Activated CD8-positive, alpha-beta memory T cell treated with anti-CD3 and anti-CD28 coated beads, Interleukin-2, amount 50 U/mL, for 4 hours (primary cell): ENCODE data around the gene TBC1D10A.

Experiments
- DNase-seq: peaks from one replicate; pipeline ENCODE4 v3.0.0-alpha.2; 2020

TBC1D10A gene

DNA sequence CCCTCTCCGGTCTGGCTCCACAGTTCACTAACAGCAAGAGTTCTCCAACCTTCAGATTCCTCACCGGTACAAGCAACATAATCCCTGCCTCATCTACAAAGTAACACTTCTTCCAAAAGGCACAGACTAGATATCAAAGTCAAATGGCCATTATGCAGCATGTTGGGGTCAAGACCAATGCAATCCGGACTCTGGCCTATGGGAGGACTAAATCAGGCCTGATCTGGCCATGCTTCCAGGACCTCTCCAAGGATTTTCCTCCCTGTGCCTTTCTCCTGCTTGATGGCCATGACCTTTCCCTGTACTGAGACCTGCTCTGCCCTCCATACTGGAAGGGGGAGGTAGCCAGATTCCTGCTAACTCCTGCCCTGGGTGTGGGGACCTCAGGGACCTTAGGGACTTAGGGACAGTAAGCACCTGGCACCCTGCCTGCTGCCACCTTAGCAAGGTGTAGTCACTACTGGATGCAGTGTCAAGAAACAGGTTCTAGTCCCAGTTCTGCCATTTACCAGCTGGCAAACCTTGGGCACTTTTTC lies 6.7 kb downstream of the TBC1D10A start:
- DNase-seq: no peak

DNA sequence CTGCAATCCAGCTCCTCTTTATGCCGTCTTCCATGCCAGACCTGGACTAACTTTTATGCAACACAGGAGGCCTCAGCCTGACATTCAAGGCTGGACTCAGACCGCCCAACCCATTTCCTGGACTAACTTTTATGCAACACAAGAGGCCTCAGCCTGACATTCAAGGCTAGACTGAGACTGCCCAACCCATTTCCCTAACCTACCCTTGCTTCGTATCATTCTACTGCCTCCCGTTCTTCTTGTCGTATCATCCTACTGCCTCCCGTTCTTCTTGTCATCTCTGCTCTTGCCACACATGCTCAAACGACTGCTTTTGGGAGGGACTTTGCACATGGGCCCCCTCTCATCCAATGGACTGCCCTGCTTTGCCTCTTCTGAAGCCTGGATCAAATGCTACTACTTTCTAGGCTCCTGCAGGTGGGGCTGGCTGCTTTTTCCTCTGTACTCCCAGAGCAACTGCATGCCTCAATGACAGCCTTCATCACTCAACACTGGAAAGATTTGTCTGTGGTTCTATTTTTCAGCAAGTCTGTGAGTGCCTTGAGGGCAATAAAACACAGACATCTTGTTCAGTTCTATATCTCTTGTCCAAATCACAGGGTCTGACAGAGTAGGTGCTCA lies 7.8 kb downstream of the TBC1D10A start:
- no peak for DNase-seq

DNA sequence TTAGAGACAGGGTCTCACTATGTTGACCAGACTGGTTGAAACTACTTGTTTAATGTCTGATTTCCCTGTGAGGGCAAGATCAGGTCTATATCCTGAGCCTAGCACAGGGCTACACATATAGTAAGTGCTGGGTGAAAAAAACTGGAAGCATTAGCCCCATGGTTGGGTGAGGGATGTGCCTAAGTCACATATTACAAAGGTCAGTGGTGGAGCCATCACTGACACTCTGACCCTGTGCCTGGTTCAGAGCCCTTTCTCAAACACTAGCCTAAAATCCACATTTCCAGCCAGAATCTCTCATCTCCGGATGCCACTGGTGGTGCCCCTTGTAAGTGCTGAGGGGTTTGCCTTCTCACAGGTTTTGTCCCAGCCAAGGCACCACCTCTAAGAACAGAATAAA lies 9.0 kb downstream of the TBC1D10A start:
- no peak for DNase-seq

DNA sequence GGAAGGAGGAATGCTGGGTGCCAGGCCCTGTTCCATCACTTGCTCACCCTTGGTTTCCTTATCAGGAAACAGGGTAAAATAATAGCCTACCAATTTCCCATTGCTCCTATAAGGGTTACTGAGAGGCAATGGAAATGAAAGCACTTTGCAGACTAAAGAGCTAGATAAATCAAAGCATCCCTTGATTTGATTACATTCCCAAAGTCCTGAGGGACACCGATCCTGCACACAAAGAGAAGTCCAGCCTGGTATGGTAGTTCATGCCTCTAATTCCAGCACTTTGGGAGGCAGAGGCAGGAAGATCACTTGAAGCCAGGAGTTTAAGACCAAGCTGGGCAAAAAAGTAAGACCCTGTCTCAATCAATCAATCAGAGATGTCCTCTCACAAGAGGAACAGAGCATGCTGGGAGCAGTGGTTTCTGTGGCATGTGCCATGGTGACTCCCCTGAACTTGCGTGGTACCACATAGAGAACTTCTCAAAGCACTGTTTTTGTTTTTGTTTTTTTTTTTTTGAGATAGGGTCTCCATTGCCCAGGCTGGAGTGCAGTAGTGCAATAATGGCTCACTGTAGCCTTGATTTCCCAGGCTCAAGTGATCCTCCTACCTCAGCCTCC lies 10.7 kb downstream of the TBC1D10A start:
- DNase-seq: no peak

GRCh38 chr22:30314915-30315314 lies 11.8 kb downstream of the TBC1D10A start:
- DNase-seq: peak; percentile 51

- no peak for DNase-seq
Measured at GRCh38 chr22:30313527-30314363, 13.0 kb downstream of the TBC1D10A start.

DNA sequence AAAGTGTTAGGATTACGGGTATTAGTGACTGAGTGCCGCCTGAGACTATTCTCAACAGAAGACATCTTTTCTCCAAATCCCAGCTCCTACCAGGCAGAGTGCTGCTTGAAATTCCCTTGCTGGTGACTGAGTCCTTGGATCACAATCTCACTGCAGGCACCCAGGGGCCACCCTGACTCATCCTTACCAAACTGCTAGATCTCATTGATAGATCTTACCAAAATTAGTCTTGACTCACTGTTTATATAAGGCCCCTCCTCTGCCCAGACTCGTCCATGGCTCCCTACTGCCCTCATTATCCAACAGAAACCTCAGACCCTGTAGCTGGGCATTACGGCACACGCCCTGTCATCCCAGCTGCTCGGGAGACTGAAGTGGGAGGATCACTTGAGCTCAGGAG lies 14.7 kb downstream of the TBC1D10A start:
- DNase-seq: no peak

- DNase-seq: no peak
Measured at GRCh38 chr22:30310881-30311771, 15.6 kb downstream of the TBC1D10A start.

GRCh38 chr22:30309951-30310741 lies 16.6 kb downstream of the TBC1D10A start:
- DNase-seq: no peak

DNA sequence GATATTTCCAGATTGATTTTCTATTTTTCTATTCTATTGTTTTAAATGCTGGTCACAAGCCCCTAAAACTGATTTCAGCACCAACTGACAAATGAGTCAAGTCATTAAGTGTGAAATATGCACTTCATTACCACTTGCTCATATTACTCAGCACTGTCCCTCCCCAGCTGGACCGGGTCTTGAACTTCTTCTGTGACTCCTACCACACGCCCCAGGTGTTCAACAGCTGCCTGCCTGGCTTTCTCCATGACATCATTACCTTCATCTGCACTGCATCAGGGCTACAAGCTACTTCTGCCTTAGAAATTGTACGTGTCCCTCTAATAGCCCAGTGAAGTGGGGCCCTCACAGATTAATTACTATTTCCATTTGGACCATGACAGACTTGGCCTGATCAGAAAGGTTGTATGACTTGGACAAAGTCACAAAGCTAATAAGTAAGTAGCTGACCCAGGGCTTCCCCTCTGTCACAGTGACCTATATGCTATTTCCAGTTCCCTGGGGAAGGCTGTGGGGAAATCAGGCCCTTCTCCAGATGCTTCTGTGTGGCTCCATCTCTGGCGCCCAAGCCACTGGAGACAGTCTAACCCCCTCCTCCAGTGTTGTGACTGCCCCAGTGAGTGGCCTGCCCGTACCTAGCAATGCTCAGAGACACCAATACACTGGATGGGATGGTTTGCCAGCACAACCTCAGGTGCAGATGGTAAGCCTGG lies 18.1 kb downstream of the TBC1D10A start:
- peak; percentile 35 for DNase-seq

- no peak for DNase-seq
Measured at GRCh38 chr22:30308093-30308492, 18.6 kb downstream of the TBC1D10A start.

DNA sequence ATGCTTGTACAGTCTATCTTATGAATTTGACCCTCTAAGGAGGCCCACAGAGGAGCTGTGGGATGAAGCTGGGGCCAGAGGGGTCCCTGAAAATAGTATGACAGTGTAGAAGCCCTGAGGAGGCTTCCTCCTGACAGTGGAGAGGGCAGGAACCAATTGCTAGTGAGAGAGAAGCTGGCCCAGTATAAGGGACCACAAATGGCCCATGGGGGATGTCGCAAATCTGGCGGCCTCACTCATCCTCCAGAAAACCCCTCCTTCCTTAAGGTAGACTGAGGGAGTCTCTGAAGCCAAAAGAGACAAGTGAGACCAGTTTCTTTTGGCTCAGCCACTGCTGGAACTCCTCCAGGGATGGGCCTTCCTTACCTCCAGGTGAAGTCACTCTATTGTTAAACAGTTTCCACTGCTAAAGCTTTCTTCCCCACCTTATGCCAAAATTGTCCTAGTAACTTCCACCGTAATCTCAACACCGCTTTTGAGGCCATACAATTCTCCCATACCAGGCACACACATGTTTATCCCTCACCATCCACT lies 19.6 kb downstream of the TBC1D10A start:
- no peak for DNase-seq

DNA sequence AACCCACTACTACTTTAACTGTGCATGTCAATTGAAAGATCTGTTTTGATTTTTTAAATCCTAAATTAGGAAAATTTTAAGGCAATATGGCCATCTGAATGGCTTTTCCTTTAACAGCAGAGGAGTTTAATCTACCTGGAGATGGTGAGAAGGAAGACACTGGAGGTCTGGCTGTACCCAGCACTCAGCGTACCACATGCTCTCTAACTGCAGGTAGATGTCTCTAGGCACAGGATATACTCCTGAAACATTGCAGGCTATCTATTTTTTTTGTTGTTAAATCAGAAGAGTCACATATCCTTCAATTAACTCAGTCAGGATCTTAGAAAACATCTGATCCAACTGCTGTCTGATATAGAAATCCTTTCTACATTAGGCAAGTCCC lies 20.1 kb downstream of the TBC1D10A start:
- DNase-seq: no peak

GRCh38 chr22:30305906-30306626 lies 20.7 kb downstream of the TBC1D10A start:
- no peak for DNase-seq

DNA sequence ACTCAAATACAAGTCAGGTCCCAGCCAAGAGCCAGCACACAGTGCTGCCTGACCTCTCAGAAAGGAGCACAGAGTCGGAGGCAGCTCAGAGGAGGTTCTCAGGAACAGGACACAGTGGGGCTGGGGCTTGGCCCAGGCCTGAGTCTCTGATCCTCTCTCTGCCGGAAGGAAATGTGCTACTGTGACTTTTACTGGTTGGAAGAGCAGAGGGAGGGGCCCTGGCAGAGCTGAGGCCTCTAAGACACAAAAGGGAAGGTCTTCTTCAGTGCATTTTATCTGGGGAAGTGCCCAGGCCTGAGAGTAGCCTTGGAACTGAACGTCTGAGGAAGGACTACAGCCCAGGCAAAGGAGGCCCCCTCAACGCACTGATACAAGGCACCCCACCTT lies 21.2 kb downstream of the TBC1D10A start:
- no peak for DNase-seq

GRCh38 chr22:30304495-30305244 lies 22.1 kb downstream of the TBC1D10A start:
- no peak for DNase-seq

DNA sequence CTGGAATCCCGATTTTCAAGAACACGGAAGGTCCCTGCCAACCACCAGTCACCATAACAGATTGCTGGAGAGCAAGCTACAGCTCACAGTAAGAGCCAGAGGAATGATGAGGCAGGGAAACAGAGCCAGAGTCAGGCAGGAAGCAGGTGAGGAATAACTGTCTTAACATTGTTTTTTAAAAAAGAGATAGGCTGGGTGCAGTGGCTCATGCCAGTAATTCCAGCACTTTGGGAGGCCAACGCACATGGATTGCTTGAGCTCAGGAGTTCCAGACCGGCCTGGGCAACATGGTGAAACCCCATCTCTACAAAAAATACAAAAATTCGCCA lies 24.0 kb downstream of the TBC1D10A start:
- no peak for DNase-seq

GRCh38 chr22:30301995-30302809 lies 24.5 kb downstream of the TBC1D10A start:
- DNase-seq: no peak

DNA sequence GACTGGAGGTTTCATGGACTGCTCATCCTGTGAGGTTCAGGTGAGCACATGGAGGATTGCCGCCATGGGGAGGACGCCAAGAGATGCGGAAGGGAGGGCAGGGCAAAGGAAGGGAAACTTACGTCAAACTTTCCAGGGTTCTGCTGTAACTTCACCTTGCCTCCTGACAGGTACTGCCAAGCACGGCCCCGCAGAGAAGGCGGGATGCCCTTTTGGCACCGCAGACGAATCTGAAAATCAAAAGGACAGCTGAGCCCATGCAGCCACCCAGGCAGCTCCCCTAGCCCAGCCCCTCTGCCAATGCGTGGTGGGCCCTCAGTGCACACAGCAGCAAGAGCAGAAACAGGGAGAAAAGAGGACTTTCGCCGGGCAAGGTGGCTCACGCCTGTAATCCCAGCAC lies 27.4 kb downstream of the TBC1D10A start:
- DNase-seq: no peak
